ENCODE measurements around the gene NAP1L5. TPM values are rescaled to one million over a fixed set of nuclear protein-coding genes. Genes with fewer than 3 reads are reported as not detected.

The NAP1L5 gene, protein sequence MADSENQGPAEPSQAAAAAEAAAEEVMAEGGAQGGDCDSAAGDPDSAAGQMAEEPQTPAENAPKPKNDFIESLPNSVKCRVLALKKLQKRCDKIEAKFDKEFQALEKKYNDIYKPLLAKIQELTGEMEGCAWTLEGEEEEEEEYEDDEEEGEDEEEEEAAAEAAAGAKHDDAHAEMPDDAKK
- total RNA-seq = 2.8 and 5.5 TPM in 2 replicates

DNA sequence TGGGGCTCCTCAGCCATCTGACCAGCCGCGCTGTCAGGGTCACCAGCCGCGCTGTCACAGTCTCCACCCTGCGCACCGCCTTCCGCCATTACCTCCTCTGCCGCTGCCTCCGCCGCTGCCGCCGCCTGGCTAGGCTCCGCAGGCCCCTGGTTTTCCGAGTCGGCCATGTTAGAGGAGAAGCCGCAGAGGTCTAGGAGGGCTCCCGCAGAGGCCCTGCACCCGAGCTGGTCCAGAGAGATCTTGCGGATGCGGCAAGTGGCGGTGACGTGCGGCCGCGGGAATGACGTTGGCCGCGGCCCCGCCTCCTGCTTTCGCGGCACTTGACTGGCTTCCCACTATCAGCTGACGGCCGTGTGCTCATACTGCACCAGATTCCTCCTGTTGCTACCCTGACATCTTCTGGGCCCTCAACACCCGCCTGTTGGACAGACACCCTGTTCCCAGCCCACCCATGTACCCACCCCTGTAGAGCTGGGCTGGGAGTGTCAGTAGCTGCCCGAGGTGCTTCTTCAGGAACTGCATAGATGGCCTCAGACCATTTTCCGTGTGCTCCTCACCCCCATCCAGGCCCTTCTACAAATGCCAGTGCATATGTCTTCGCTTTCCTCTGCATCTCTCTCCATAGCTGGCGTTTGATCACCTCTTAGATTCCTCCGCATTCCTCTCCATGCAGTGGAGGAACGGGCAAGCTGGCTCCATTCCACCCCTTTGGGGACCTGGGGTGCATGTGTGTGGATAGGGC lies at the start of gene NAP1L5:
TSS of gene NAP1L5 (minus strand) at position 242 of the 742 bp plus-strand sequence. CDS start at position 167, 75 bp downstream.
- DNase-seq (ENCODE audit: extremely low read depth, low read depth, low spot score) = no peak

DNA sequence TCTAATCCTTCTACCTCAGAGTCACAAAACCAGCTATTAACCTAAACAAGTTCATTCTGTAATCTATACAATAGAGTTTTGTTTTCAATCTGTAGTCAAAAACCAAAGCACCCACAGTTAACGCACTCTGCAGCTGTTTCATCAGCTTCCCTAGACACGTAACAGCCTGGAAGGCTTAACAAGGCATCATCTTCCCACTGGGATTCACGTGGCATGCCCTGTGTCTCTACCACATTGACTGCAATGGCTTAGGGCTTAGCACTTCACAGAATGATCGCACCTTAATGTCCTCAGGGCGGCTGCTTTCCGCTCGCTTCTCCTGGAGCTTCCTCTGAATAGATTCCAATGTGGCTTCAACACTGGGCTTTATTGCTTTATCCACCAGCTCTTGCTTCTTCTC lies 49.7 kb upstream of the NAP1L5 start:
- no peak for DNase-seq (ENCODE audit: extremely low read depth, low read depth, low spot score)

DNA sequence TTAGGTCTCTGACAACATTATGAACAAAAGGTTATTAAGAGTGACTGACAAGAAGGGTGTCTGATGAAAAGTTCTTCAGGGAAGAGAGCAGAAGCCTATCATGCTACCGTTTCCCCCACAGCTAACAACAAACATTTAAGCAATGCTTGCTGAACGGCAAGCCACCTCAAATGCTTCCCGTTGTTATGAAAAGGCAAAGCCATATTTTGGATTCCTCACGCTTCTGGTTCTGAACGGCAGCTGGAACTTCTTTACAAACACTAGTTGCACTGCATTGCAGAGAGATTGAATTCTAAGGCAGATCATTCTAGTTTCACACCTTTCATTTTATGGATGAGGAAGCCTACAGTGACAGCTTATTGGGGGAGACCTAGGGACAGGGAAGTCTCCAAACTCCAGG lies 48.6 kb upstream of the NAP1L5 start:
- DNase-seq (ENCODE audit: extremely low read depth, low read depth, low spot score) = no peak

DNA sequence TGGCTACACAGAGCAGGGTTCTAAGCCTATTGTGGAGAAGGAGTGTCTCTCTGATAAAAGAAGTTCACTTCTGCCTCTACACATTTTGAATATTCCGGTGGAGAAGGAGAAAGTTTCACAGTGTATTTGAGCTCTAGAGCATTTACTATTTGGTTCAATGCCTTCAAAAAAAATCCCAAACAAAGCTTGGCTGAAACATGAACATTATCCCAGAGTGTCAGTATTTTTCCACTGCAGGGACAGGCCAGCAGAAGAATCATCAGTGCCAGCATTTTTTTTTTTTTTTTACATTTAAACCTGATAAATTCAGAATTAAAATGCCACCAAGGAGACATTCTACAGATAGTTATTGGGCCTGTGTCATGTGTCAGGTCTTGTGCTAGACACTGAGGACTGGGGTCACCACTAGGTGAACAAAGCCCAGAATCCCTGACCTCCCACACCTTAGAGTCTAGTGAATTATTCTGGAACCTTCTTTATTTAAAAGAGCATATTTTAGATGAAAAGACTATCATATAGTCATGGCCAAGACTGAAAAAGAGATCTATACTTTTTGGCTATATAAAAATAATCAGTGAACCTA lies 48.0 kb upstream of the NAP1L5 start:
- DNase-seq (ENCODE audit: extremely low read depth, low read depth, low spot score) = no peak

DNA sequence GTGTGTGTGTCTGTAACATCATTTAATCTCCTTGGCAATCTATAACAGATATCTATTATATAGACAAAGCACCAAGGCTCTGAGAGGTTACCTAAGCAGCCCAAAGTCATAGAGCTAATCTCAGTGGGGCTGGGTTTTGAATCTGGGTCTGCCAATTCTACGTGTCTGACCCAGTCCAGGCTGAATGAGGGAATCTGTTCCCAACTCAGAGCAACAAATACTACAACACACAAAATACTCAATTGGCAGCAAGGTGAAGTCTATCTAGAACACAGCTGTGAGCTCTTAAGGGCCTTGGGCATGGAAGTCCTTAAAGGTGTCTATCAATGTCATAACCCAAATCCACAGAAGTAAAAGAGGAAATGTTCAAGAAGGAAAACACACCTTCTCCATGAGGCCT lies 47.5 kb upstream of the NAP1L5 start:
- DNase-seq (ENCODE audit: extremely low read depth, low read depth, low spot score) = no peak

DNA sequence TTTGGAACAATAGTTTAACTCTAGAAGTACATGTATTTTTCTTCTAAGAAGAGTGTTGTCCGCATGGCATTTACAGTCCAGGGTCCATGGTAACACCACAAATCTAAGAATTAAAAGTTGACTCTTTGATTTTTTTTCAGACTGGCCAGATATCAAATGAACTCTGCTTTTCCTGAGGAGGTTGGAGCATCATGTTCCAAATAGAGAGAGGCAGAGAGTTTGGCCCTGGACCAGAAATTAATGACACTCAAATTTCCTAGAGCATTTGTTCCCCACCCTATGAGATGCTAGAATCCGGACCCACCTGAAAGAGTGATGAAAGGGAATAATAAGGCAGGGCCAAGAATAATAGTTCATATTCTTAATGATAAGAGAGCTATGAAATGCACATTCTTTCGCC lies 47.0 kb upstream of the NAP1L5 start:
- DNase-seq (ENCODE audit: extremely low read depth, low read depth, low spot score) = no peak

DNA sequence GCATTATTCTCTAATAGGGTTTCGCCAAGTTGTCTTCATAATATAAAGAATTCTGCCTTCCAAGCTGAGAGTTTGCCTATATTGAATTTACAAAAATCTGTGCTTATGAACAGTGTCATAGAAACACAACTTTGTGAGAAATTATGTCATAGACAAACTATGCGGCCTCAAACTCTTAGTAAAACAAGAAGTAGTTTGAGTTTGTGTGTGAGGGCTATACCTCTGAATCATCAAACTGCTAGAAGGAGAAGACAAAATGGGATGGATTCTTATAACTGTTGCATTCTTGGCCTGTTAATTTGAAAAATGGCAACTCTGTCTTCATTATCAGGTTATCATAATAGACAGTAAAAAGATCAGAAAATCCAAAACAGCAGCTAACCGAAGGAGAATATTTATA lies 46.1 kb upstream of the NAP1L5 start:
- DNase-seq (ENCODE audit: extremely low read depth, low read depth, low spot score) = no peak

DNA sequence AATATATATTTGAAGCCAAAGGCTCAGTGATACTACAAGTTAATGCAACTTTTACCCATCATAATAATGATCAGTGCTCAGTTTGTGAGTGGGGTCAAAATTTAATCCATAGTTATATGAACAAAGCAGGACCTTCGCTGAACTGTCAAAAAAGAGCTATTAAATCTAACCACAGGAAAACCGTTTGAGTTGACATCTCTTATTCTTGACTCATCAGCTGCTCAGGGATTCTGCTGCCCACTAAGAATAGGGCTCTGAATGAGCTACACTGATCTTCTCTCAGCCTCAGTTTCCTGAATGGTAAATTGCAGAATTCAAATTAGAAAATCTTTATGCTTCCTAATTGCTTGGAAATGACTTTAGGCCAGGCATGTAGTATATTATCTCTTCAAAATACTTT lies 44.9 kb upstream of the NAP1L5 start:
- no peak for DNase-seq (ENCODE audit: extremely low read depth, low read depth, low spot score)

DNA sequence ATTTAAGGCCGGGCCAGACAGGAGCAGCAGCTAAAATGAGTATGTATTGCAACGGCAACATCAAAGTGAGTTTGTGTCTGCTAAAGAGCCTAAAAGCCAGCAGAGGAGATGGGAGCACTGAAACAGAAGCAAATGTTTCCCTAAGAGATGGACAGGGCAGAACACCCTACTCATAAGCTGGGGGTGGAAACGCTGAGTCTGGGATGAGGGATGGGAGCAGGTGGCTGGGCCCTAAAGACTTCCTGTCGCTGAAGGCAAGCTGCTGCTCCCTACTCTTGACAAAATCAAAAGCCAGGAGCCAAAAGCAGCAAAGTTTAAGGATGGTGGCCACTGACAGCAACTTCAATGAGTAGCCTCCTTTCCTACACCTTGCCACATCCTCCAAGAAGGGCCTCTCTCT lies 40.6 kb upstream of the NAP1L5 start:
- DNase-seq (ENCODE audit: extremely low read depth, low read depth, low spot score) = no peak

DNA sequence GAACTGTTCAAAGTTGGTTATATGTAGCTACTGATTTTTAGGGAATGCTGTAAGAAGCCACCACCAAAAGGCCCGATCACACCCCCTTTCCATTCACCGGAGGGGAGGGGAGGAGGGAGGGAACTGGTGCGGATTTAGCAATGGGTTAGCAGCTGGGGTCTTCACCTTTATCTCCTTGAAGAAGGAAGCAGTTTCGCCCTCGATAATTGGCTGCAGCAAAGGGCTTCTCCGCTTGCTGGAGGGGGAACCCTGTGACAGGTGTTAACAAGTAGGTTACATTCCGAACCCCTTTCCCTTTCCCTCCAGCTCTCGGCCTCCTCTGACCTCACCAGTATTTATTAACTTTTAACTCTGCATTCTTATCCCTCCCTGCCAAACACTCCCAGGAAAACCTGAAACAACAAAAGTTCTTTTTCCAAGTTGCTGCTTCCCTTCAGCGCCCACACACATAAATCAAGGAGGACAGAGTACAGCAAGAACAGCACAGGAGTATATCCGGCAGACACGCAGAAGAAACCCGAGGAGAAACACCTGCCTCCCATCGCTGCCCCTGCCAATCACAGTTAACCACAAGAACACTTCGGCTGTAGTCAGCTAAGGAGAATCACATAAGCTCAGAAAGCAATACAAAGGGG lies 39.8 kb upstream of the NAP1L5 start:
- no peak for DNase-seq (ENCODE audit: extremely low read depth, low read depth, low spot score)

DNA sequence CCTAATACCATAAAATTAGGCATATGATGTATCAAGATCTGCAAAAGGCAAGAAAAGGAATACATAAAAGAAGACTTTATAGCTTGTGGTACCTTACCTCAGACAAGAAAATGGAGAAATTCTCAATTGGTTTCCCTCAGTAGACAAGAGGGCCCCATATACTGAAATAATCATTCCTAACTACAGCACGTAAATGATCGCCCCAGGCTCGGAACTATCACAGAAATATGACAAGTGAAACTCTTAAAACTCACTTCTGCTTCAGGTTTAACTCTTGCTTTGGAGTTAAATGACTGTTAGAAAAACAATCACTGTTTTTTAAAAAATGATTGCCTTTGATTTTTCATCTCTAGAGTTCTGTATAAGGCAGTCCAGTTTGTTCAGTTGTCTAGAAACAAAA lies 38.6 kb upstream of the NAP1L5 start:
- no peak for DNase-seq (ENCODE audit: extremely low read depth, low read depth, low spot score)

DNA sequence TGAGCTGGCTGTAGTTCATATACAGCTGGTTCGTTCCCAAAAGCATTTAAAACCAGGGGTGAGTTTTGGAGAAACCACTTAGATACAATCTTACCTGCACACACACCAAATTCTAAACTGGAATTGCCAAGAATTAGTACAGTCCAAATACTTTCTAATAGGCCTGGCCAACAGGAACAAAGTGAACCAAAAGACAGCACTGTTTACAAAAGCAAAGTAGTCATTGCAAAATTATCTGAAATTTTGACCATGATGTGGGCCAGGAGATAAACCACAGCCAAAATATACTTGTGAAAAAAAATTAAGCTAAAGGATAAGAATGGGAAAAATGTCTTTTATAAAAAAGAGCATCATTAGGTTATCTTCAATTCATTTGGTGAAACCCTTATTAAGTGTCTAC lies 37.9 kb upstream of the NAP1L5 start:
- no peak for DNase-seq (ENCODE audit: extremely low read depth, low read depth, low spot score)

DNA sequence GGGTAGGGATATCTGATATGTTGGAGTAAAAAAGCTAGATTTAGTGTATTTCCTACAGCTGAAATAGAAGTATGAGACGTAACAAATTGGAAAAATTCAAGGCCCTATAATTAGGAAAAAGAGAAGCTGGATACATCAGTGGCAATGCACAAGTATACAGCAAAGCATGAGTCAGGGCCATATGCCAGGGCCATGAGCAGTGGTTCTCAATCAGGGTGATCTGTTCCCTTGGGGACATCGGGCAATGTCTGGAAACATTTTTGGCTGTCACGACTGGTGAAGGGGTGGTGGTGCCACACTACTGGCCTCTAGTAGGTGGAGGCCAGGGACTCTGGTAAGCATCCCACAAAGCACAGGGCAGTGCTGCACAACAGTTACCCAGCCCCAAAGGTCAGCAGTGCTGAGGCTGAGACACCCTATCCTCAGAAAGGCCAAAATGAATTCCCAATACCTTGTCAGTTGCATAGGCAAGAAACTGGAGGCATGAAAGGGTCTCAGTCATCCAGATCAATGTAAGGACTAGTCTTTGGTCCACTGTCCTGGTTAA lies 36.8 kb upstream of the NAP1L5 start:
- no peak for DNase-seq (ENCODE audit: extremely low read depth, low read depth, low spot score)

DNA sequence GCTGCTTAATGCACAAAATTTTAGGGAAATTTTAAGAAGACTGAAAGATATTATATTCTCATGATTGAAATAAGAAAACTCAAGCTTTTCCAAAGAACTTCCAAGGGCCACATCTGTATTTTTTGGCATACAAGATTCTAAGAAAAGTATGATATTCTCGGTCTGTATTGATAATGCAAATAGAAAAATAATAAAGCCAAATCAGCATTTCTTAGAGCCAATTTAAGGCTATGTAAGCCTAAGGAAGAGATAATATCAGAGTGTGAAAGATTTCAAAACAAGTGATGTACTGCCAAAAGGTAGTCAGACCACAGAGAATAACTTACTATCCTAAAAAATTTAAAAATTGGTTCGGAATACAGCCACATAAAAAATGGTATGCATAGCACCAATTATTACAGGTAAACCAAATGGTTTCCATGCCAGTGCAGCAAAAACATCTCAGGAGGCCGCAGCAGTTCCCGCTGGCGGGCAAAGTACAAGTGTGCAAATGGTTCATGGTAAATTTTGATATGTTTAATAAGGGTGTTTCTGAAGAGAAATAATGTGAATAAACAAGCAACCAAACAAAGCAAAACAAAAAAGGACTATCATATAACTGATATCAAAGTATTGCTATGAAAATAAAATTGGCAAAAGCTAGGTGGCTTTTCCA lies 35.2 kb upstream of the NAP1L5 start:
- DNase-seq (ENCODE audit: extremely low read depth, low read depth, low spot score) = no peak

DNA sequence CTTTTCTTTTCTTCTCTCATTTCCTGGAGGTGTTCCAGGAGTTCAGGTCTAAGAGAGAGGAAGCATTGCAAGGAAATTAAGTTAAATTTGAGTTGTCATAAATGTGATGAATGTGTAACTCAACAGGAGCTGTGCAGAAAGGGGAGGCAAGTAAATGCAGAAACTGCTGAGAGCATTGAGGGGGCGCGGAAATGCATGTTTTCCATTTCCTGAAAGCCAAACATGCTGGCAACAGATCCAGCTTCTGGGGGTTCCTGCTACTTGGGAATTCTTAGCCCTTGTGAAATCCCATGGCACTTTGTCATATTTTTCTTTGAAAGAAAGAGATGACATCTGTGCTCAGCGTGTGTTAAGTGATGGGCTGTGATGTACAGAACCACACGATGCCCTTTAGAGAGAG lies 33.8 kb upstream of the NAP1L5 start:
- no peak for DNase-seq (ENCODE audit: extremely low read depth, low read depth, low spot score)

DNA sequence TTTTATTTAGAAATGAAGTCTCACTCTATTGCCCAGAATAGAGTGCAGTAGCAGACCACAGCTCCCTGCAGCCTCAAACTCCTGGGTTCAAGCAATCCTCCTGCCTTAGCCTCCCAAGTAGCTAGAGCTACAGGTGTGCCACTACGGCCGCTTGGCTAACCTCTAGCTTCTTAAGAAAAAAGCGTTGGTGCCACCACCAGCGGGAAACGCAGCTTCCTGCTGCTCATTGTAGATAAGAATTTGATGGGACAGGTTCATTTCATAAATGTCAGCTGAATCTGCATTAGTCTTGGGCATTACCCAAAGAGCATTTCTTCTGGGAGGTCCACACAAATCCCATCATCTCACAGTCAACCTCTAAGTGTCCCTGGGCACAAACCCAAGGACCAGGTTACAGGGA lies 33.2 kb upstream of the NAP1L5 start:
- no peak for DNase-seq (ENCODE audit: extremely low read depth, low read depth, low spot score)

DNA sequence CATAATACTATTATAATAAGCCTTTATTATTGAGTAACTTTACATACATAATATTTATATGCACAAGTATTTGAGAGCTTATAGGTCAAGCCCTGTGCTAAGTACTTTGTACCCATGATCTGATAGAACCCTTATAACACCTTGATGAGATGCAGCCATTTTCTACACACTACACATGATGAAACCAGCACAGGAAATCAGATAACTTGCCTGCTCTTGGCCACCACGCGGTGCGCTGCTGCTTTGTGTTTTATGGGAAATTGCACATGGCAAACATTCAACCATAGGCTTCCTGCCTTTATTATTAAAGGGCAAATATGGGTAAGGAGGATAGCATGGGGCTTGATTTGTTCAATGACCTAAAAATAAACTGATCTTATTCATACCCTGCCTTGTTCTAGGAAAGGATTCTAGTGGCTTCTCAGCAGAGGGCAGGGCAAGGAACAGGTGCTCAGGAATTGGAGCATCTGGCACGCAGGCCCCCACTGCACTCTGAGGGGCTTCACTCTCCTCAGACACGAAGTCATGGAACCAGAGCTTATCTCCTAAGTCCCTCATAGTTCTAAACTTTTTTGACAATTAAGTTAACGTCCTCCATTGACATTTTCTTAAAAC lies 31.6 kb upstream of the NAP1L5 start:
- peak; percentile 39 for DNase-seq (ENCODE audit: extremely low read depth, low read depth, low spot score)

DNA sequence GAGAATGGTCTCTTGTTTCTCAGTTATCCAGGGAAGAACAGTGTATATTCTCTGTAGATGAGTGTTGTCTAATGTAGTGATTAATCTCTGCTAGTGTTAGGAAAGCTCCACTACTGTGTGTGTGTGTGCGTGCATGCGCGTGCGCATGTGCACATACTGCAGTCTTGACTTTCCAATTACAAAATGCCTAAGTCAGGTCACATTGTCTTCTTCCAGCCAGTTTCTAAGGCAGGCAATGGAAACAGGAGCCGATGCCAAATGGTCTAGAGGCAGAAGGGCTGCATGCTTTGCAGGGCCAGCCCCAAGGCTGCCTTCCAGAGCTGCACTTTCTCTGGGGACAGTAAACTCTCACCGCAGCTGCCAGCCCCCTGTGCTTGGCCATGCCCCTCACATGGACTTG lies 30.5 kb upstream of the NAP1L5 start:
- no peak for DNase-seq (ENCODE audit: extremely low read depth, low read depth, low spot score)

DNA sequence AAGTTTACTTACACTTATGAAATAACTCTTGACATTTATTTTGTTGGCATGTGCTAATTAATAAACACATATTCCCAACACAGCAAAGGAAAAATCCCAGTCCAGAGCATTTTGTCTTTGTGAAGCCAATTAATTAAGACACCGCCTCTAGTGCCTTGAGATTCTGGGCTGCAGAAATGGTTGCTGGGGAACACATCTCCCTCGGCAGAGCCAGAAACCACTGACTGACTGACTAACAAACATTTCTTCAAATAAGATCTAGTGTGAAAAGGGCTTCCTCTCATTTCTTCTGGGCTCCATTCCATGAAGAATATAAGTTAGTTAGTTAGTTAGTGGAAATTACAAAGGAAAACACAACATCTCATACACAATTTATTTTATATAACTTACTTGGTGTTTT lies 28.4 kb upstream of the NAP1L5 start:
- DNase-seq (ENCODE audit: extremely low read depth, low read depth, low spot score) = no peak

DNA sequence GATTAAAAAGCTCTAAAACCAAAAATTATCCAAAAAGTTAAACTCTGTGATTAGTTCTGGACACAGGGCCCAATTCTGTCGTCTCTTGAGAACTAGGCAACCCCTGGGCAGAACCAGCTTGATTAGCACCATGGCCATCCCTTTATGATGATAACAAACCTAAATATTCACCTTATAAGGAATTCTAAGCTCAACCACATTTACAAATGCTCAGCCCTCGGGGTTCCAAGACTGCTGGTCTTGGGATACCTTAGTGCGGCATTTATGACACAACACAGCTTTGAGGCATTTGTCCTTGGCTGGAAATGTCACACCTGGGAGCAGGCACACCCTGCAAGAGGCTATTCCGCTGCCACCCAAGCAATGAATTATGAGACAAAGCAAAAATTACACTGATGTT lies 27.5 kb upstream of the NAP1L5 start:
- no peak for DNase-seq (ENCODE audit: extremely low read depth, low read depth, low spot score)

DNA sequence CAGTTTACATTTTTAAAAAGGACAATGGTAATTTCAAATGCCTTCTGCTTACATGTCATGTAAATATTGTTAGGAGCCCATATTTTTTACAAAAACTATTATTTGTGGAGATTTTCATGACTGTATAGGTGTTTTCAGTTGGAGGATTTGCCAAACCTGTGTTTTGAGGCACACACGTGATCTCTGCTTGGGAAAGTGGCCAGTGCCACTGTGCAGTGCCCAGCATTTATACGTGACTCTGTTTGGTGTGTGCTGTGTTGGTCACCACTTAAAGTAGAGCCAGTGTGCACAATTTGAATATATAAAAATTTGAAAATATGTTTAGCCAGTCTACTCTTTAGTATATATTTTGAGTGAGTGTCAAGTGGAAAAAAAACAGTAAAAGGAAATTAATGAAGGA lies 26.8 kb upstream of the NAP1L5 start:
- no peak for DNase-seq (ENCODE audit: extremely low read depth, low read depth, low spot score)
